GM18868 (cell line): ENCODE data around the gene DMWD.
A peak's percentile ranks its signal among the peaks of the same experiment; 100 is the strongest.

Experiments
- ATAC-seq: cut with Tn5 transposase; IDR thresholded peaks from one replicate; pipeline ENCODE4 v1.9.1; 2021; ENCODE audit warnings: mild to moderate bottlenecking, moderate library complexity; ENCODE audit not compliant: unreplicated experiment

The DMWD gene

GRCh38 chr19:45789035-45789786 lies 3.4 kb downstream of the DMWD start:
- no peak for ATAC-seq

GRCh38 chr19:45786533-45786894 lies 6.1 kb downstream of the DMWD start:
- no peak for ATAC-seq

GRCh38 chr19:45785781-45786532 lies 6.7 kb downstream of the DMWD start:
- no peak for ATAC-seq

GRCh38 chr19:45785097-45785496 lies 7.5 kb downstream of the DMWD start:
- no peak for ATAC-seq

GRCh38 chr19:45784096-45784495 lies 8.5 kb downstream of the DMWD start:
- ATAC-seq = no peak

GRCh38 chr19:45782820-45783785 lies 9.5 kb downstream of the DMWD start:
- no peak for ATAC-seq

GRCh38 chr19:45782162-45782691 lies 10.4 kb downstream of the DMWD start, which contains the start of gene DMPK:
DMPK (minus strand) TSS chr19:45782490; CDS start chr19:45782352, 138 bp downstream.
- ATAC-seq = no peak

GRCh38 chr19:45781214-45782161 lies 11.2 kb downstream of the DMWD start:
- ATAC-seq = no peak

GRCh38 chr19:45780448-45781213 lies 12.0 kb downstream of the DMWD start:
- ATAC-seq = no peak

- no peak for ATAC-seq
These were observed 12.5 kb downstream of the DMWD start for GRCh38 chr19:45780146-45780447.

GRCh38 chr19:45779231-45780145 lies 13.2 kb downstream of the DMWD start:
- ATAC-seq = peak; percentile 87

GRCh38 chr19:45778010-45778661 lies 14.5 kb downstream of the DMWD start:
- no peak for ATAC-seq

GRCh38 chr19:45777395-45777961 lies 15.2 kb downstream of the DMWD start:
- no peak for ATAC-seq

GRCh38 chr19:45774765-45775164 lies 17.9 kb downstream of the DMWD start:
- no peak for ATAC-seq

- ATAC-seq = no peak
These were observed 19.3 kb downstream of the DMWD start for GRCh38 chr19:45773384-45773783.

GRCh38 chr19:45772912-45773311 lies 19.7 kb downstream of the DMWD start:
- ATAC-seq = no peak

- ATAC-seq = no peak
These were observed 20.4 kb downstream of the DMWD start for GRCh38 chr19:45772130-45772840.
